HG03469 (cell line): Measurements from ENCODE around the gene CHMP2B.
"Not testable (repeated sequence)": the region's sequence is repeated elsewhere in the genome, so short reads cannot be mapped to it uniquely, and the experiment has no call there.

Experiments used
- ATAC-seq: cut with Tn5 transposase; IDR thresholded peaks from one replicate; pipeline ENCODE4 v1.9.1; 2021; ENCODE audit warnings: mild to moderate bottlenecking, moderate library complexity, moderate number of reproducible peaks; ENCODE audit not compliant: unreplicated experiment

CHMP2B gene

DNA sequence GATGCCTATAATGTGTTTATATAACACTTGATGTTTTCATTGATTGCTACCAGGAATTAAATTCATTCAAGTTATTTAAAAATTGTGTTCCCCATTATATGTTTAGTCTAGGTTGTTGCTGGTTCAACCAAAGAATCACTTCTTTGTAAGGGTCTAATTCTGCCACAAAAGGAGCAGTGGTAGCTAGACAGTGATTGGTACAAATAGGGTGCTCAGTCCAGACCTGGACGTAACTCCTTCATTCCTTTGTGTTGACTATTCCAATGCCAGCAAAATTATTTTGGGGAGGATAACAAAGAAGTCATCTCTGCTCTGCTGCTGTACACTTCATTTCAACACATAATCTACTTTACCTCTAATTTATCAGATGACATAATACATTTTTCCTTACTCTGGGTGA, 1.2 kb downstream of the CHMP2B start:
- ATAC-seq: no peak

DNA sequence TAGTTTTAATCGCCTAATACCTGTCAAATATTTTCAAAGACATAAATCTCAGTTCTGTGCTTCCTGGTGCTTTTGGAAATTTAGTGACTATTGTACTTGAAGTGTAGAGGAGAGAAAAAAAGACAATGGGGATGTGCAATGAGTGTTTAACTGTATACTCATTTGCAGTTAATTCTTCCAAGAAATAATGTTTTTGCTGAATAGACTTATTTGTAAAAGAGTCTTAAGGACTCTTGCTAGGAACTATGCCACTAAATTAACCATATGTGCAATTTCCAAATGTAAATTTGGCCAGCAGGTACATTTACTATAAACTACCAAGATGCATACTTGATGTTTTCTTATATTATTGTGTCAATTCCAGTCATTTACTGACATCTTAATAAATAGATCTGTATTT, 2.0 kb downstream of the CHMP2B start:
- ATAC-seq: no peak

DNA sequence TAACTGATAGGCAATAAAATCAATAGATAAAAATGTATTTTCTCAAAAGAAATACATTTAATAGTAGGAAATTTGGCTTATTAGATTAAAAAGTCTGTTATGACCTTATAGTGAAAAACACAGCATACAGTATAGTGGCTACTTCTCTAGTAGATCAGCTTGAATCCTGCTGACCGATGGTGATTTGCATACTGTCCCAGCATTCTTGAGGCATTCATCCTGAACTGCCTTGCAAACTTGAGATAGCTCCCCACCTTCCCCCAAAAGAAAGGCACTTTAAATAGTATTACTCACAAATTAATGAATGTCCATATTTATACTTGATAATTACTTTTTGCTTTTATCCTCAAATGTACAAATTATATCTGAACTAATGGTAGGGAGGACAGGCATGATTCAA, 6.7 kb downstream of the CHMP2B start:
- no peak for ATAC-seq

- ATAC-seq: no peak
Measured at GRCh38 chr3:87236093-87236492, 9.0 kb downstream of the CHMP2B start.

GRCh38 chr3:87246662-87247429, 19.7 kb downstream of the CHMP2B start:
- no peak for ATAC-seq

DNA sequence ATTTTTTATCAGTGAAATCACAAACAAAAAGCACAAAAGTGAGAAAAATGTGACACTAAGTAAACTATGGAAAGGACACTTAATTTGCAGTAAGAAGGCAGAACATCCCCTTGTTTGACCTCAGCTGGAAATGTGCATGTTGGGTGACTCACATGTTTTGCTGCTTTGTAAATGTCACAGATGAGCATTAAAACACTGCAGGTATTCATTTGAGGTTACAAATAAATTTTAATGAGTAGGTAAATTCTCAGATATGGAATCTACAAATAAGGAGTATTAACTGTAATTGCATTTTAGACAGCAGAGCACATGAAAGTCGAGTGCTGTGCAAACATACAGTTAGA, 20.3 kb downstream of the CHMP2B start:
- no peak for ATAC-seq

- not testable (repeated sequence) for ATAC-seq
Measured at GRCh38 chr3:87248231-87248630, 21.1 kb downstream of the CHMP2B start.

DNA sequence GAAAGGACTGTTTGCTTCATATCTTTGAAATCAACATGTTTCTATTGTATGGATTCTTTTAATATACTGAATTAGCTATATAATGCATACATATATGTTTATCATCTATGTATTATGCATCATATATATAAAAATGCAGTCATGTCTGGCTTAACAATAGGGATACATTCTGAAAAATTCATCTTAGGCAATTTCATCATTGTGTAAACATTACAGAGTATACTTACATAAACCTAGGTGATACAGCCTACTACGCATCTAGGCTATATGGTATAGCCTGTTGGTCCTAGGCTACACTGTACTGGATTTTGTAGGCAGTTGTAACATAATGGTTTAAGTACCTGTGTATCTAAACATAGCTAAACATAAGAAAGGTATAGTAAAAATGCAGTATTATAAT, 21.7 kb downstream of the CHMP2B start:
- no peak for ATAC-seq

DNA sequence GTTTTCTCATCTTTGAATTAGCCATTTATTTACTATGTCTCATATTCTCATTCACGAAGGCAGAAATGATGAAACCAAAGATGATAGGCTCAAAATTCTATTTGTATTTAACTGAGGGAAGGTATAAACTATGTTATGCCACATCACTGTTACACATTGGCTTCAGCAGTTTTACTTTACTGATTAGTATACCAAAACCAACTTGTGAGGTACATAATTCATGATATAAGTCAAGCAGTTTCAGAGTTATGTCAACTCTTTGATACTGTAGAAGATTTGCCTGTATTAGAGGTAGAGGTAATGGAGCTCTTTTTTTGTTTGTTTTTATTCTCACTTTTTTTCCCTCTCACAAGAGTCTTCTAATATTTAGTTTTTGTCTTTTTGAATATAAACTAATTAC, 22.9 kb downstream of the CHMP2B start:
- no peak for ATAC-seq

DNA sequence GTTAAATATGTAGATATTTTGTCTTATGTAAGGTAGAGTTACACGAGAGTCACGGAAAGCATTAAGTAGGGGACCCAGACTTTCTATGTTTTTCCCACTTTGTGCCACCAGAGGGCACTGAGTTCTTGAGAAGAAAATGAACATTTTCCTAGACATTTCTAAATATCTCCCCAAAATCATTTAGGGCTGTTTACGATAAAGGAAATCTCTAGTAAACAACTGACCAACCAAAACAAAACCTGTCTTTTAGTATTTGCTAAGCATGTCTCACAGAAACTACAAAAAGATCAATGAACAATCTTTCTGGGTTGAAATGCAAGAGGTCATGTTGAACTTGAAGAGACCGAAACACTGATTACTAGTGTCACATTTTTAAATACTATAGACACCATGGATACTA, 33.2 kb downstream of the CHMP2B start:
- peak; percentile 79 for ATAC-seq

GRCh38 chr3:87261925-87262324, 34.8 kb downstream of the CHMP2B start:
- ATAC-seq: no peak

DNA sequence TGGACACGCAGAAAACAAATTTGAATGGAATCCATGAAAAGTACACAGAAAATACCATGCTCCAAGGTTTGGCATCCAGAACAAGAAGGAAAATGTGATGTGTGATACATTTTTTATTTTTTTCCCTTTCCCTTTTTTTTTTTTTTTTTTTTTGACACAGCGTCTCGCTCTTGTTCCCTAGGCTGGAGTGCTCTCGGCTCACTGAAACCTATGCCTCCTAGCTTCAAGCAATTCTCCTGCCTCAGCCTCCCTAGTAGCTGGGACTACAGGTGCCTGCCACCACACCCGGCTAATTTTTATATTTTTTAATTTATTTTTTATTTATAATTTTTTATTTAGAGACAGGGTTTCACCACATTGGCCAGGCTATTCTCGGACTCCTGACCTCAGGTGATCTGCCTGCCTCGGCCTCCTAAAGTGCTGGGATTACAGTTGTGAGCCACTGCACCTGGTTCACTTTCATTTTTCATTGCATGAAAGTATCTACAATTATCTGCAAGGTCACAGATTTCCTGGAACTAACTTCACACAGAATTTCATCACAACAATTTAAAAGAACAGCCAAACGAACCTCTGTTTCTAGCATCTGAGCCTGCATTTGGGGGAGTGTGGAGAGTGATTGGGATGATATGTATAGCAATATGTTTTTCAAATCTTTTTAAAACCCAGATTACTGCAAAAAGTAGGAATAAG, 41.0 kb downstream of the CHMP2B start:
- ATAC-seq: no peak

GRCh38 chr3:87268646-87269211, 41.6 kb downstream of the CHMP2B start:
- ATAC-seq: no peak

GRCh38 chr3:87269723-87270122, 42.6 kb downstream of the CHMP2B start:
- no peak for ATAC-seq

GRCh38 chr3:87270908-87271700, 44.0 kb downstream of the CHMP2B start:
- ATAC-seq: no peak

DNA sequence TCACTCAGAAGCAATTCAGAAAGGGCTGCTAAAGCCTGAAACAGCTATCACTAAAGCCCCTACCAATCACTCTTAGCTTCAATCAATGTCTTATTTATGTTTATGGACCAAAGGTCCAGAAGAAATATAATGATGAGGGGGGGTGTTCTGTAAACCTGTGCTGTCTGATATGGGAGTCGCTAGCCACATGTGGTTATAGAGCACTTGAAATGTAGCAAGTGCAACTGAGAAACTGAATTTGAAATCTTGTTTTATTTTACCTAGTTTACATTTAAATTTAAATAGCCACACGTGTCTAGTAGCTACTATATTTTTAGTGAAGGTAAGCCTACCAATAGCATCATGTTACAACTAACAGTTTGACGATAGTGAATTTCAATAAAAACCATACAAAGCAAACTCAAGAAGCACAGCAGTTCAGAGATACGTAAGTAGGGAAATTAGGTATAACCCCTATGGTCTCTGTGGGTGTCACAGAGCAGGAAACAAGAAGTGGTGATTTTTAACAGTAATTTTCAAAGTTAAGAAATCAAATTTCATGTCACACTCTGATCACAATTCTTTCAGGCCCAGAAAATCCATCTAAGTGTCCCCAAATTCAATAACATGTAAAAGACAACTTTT, 45.7 kb downstream of the CHMP2B start:
- peak; percentile 85 for ATAC-seq

- ATAC-seq: no peak
Measured at GRCh38 chr3:87276484-87276883, 49.4 kb downstream of the CHMP2B start, which contains the start of gene POU1F1. Gene POU1F1, minus strand, starts transcription at chr3:87276584. Its CDS starts 122 bp downstream, at chr3:87276462.

DNA sequence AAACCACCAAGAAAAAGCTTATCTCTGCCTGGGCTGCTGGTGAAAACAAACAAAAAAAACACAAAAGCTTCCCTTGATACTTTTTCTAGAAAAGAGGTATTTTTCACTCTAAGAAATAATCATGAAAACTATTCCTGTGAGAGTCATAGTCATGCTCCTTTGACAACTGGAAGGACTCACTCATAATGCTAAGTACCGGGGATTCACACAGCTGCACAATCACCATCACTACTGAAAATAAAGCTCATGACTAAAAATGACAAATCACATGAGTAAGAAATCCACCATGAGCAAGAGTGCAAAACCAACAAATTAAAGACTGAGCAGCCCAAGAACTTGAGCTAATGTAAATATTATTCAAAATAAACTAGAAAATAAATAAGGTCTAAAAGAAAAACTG, 59.9 kb downstream of the CHMP2B start:
- ATAC-seq: peak; percentile 69

DNA sequence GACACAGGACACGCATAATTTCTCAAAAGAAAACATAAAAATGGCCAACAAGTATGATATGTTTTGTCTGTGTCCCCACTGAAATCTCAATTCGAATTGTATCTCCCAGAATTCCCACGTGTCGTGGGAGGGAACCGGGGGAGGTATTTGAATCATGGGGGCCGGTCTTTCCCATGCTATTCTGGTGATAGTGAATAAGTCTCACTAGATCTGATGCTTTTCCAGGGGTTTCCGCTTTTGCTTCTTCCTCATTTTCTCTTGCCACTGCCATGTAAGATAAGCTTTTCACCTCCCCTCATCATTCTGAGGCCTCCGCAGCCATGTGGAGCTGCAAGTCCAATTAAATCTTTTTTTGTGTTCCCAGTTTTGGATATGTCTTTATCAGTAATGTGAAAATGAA, 61.3 kb downstream of the CHMP2B start:
- ATAC-seq: no peak

- peak; percentile 87 for ATAC-seq
Measured at GRCh38 chr3:87298111-87298718, 71.1 kb downstream of the CHMP2B start.
